HG03565 (cell line): ENCODE data around the gene BRAT1.
"Not testable (repeated sequence)": the region's sequence is repeated elsewhere in the genome, so short reads cannot be mapped to it uniquely, and the experiment has no call there.

ENCODE experiments used
- ATAC-seq: cut with Tn5 transposase; IDR thresholded peaks from one replicate; pipeline ENCODE4 v1.9.1; 2021; ENCODE audit warnings: mild to moderate bottlenecking, moderate library complexity; ENCODE audit not compliant: unreplicated experiment

BRAT1 gene

DNA sequence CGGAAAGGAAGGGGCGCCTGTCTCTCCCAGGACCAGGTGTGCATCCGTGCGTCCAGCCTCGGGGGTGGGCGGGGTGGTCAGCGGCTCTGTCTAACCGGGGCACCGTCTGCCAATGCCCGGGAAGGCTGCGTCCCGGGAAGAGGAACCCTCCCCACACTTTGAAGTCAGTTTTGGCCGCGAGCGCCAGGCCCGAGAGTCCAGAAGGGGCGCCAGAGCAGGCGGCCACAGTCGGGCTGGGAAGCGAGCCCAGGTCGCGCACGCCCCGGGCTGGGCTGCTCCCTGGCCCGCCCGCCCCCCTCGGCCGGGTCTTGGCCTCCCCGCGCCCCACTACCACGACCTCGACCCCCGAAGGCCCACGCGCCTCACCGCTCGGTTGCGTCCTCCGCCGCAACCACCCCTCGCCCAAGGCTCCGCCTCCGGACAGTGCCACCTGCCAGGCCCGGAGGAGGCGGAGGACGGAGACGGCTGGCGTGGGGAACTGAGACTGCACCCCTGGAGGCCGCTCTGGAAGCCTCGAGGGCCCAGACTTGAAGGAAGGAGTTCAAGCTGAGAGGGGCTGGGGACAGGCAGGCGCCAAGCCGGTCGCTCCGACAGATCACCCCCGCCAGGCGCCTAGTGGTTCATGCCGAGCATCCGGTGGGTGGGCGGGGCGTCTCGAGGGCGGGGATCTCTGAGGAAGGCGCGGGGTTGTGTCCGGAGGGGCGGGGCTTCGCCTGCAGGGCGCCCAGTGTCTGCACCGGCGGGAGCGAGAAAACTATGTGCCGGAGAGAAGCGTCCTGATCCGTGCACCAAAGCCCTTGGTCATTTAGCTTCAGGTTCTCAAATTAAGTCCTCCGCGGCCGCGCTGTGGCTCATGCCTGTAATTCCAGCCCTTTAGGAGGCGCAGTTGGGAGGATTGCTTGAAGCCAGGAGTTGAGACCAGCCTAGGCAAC is at the start of gene BRAT1:
TSS of gene BRAT1 (minus strand) at position 404 of the 932 bp plus-strand sequence. CDS start 1,093 bp downstream, outside the sequence.
- ATAC-seq: peak; percentile 40

GRCh38 chr7:2604608-2605174 is 49.4 kb upstream of the BRAT1 start:
- no peak for ATAC-seq

GRCh38 chr7:2603044-2603965 is 48.0 kb upstream of the BRAT1 start:
- no peak for ATAC-seq

DNA sequence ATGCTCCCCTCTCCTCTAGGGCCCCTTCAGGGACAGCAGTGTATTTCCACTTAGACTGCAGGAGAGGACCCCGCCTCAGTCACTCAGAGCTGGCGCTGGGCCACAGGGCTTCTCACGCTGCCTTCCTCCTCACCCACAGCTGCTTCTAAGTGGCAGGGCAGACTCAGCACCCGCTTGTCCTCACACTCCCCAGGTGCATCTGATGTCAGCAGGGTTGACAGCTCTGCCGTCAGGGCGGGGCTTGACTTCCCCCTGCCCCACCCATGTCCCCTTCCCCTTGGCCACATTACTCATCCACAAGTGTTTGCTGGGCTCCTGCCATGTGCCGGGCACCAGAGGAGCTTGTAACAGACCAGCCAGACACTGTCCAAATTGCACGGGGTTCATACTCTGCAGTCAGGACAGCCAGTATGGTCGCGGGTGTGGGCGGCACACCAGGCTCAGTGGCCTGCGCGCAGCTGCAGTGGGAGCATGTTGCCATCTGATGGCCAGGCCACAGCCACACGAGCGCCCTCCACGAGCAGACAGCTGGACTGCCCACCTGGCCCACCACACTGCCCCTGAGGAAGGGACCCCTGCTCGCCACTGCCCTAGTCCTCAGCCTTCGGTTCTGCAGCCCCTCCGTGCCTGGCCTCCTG is 47.2 kb upstream of the BRAT1 start:
- ATAC-seq: no peak

GRCh38 chr7:2601907-2602306 is 46.6 kb upstream of the BRAT1 start:
- ATAC-seq: no peak

DNA sequence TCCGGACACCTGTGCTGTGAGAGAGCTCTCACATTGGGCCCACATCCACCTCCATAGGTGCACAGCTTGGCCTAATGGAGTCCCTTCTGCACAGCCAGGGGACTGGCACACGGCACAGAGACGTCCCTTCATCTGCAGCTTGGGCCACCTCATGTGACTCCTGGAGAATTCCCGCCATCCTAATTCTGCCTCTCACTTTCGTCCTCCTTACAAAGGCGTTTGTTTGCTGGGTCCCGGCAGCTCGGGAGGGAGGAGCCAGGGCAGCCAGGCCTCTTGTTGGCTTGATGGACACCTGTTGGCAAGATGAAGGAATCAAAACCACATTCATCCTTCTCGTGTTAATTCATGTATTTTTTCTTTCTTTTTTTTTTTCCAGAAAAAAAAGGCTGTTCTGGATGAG is 45.7 kb upstream of the BRAT1 start:
- ATAC-seq: no peak

GRCh38 chr7:2598154-2598823 is 43.0 kb upstream of the BRAT1 start:
- ATAC-seq: no peak

GRCh38 chr7:2597273-2597640 is 41.9 kb upstream of the BRAT1 start:
- no peak for ATAC-seq

DNA sequence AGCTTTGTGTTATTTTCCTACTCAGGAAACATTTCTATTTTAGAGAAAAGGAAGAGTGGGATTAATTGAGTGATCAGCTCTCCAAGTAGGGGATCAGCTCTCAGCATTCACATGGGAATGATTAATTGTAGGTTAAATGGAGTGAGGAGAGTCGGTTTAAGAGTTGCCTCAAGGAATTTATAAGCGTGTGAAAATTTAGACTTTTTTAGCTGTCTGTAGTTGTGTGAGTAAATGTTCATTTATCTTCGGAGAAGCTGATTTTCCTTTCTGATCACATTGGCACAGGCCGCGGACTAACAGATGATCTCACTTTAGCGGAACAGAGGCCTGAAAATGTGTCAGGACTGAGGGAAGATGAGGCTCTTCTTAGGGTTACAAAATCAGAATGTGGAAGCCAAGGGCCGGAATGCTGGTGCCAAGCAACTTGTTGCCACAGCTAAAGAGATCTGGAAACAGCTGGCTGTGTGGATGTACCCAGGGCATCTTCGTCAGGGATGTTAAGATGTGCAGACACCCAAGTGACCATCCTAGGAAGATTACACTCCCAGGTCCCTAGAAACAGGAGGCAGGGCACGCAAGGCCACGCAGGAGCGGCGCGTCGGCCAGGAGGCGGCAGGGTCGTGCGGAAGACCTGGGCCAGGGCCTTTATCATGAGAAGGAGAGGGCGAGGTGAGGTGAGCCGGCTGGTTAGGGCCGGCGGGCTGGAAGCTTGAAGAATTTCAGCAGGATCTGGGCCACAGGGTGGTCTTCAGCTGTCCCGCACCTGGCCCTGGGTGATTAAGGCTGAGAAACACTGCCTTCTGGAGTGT is 41.3 kb upstream of the BRAT1 start:
- no peak for ATAC-seq

DNA sequence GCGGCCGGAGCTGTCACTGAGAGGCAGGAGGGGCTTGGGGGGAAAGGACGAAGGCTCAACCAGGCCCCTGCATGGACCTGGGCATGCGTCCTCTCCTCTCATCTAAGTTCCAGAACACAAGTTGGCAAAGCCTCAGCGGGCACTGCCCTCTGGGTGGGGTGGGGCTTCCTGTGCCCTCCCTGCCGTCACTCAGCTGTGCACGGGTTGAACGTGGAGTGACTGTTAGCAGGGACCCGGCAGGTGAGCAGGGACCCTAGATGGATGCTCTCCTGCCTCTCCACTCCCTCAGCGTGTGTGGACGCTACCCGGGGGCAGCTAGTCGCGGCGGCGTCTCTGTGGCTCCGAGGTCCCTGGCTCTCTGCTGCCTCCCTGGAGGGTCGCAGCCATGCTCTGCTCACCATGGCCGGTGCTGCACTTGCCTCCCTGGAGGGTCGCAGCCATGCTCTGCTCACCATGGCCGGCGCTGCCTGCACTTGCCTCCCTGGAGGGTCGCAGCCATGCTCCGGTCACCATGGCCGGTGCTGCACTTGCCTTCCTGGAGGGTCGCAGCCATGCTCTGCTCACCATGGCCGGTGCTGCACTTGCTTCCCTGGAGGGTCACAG is 40.0 kb upstream of the BRAT1 start:
- no peak for ATAC-seq

DNA sequence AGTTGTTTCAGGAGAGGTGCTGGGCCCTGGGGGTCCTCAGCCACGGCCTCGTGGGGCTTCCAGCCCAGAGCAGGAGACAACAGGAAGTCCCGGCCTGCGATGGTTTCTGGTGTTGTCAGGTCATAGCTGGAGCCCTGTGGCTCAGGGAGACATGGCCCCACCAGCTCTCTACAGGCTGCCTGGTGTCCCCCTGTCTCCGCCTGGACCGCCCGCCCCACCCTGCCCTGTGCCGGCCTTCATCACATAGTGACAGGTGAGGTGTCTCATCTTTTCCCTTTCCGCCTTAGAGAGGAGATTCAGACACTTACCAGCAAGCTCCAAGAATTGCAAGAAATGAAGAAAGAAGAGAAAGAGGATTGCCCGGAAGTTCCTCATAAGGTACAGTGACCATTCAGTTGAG is 39.3 kb upstream of the BRAT1 start:
- no peak for ATAC-seq

GRCh38 chr7:2593036-2593727 is 37.9 kb upstream of the BRAT1 start:
- no peak for ATAC-seq

GRCh38 chr7:2592375-2592865 is 37.1 kb upstream of the BRAT1 start:
- ATAC-seq: no peak

- ATAC-seq: not testable (repeated sequence)
Measured at GRCh38 chr7:2589941-2590340, 34.6 kb upstream of the BRAT1 start.

- no peak for ATAC-seq
Measured at GRCh38 chr7:2589341-2589740, 34.0 kb upstream of the BRAT1 start.

DNA sequence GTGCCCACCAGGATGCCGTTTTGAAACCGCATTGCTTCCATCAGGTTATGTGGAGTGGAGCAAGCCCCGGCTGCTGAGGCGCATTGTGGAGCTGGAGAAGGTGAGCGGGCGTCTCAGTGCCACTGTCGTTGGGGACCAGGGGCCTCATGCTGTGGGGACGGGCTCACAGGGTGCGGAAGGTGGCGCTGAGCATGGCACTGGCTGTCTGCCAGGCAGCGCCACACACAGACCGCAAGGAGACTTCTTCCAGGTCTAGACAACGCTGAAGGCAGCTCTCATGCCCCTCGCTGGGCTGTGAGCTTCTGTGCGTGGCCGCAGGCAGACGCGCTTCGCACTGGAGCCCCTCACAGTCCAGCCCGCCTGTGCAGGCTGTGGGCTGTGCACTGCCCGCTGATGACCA is 32.5 kb upstream of the BRAT1 start:
- no peak for ATAC-seq

DNA sequence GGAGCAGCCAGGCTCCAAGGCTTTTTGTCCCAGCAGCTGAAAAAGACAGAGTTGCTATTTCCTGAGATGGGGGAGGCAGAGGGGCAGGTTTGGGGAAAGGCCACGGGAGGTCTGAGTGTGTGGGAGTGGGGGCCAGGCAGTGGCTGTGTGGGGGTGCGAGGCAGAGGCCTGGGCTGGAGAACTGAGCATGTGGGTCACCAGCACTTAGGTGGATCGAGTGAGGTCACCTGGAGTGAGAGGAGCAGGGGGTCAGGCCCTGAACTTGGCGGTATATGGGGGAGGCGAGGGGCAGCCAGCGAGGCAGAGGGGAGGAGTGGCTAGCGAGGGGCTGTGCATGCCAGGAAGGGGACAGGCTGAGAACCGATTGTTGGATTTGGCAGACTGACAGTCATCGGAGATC is 31.8 kb upstream of the BRAT1 start:
- no peak for ATAC-seq

- ATAC-seq: no peak
Measured at GRCh38 chr7:2586326-2587020, 31.1 kb upstream of the BRAT1 start.
